Ishikawa (cell line): ENCODE results near the gene RAD23B.

Source experiments
- CEBPB ChIP-seq: IDR thresholded peaks from 2 replicates; pipeline ENCODE4 v1.6.1; 2012
- EP300 ChIP-seq: IDR thresholded peaks from 2 replicates; pipeline ENCODE4 v1.6.1; 2012; ENCODE audit warnings: borderline replicate concordance
- RAD21 ChIP-seq: IDR thresholded peaks from 2 replicates; pipeline ENCODE4 v1.6.1; 2012; ENCODE audit warnings: low read depth
- TAF1 ChIP-seq: IDR thresholded peaks from 2 replicates; pipeline ENCODE4 v1.6.1; 2012; ENCODE audit warnings: low read depth, mild to moderate bottlenecking
- USF1 ChIP-seq: IDR thresholded peaks from 2 replicates; pipeline ENCODE4 v1.6.1; 2012
- ZBTB7A ChIP-seq: IDR thresholded peaks from 2 replicates; pipeline ENCODE4 v1.6.1; 2012; ENCODE audit warnings: low read depth

GRCh38 chr9:107268560-107268959, 14.5 kb upstream of the RAD23B start:
- no peak for TF ChIP-seq USF1
- no peak for TF ChIP-seq TAF1
- TF ChIP-seq CEBPB = no peak
- TF ChIP-seq EP300 = no peak
- TF ChIP-seq RAD21 = no peak
- TF ChIP-seq ZBTB7A = no peak
